SK-N-MC (cell line): ENCODE data around the gene OR2AE1.

Experiments
- EZH2 ChIP-seq: fragments of 200-600 bp; sonication (generic); IDR thresholded peaks from one replicate; pipeline ENCODE4 v1.6.1; 2017; ENCODE audit warnings: antibody characterized with exemption
- FOXP2 ChIP-seq: optimal IDR thresholded peaks from 2 replicates; pipeline ENCODE3; 2011; ENCODE audit warnings: mild to moderate bottlenecking, moderate library complexity; ENCODE audit not compliant: insufficient read depth; ENCODE audit errors: extremely low read length, control extremely low read depth
- POLR2AphosphoS5 ChIP-seq: IDR thresholded peaks from 2 replicates; pipeline ENCODE4 v1.6.1; 2012; ENCODE audit warnings: mild to moderate bottlenecking, low read depth, low read length, borderline replicate concordance

DNA sequence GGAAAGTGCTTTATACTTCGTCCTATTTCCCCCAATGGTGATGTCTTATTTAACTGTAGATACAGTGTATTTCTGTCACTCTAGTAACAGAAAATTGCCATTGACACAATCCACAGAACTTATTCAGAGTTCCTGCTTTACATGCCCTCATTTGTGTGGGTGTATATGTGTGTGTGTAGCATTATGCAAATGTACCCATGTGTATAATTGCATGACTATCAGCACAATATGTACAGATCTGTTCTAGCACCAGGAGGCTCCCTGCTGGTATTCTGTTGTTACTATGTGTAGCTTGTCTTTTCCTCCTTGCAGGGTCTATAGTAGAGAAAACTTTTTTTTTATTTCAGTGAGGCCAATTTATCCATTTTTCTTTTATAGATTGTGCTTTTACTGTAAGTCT, 32.5 kb downstream of the OR2AE1 start:
- no peak for TF ChIP-seq POLR2AphosphoS5
- no peak for TF ChIP-seq EZH2
- no peak for TF ChIP-seq FOXP2
